Activated CD4-positive, alpha-beta T cell treated with anti-CD3 and anti-CD28 coated beads, Interleukin-2, amount 50 U/mL, for 16 hours (primary cell): ENCODE measurements around the gene MCM10.
"Not testable (repeated sequence)": the region's sequence is repeated elsewhere in the genome, so short reads cannot be mapped to it uniquely, and the experiment has no call there.

ENCODE experiments used
- DNase-seq: peaks from one replicate; pipeline ENCODE4 v3.0.0-alpha.2; 2020

MCM10 gene

GRCh38 chr10:13222566-13222965 is 61.2 kb downstream of the MCM10 start:
- no peak for DNase-seq

GRCh38 chr10:13223241-13223640 is 61.9 kb downstream of the MCM10 start:
- DNase-seq = no peak

GRCh38 chr10:13224210-13224995 is 63.0 kb downstream of the MCM10 start:
- no peak for DNase-seq

- DNase-seq = no peak
Measured at GRCh38 chr10:13225601-13226000, 64.2 kb downstream of the MCM10 start.

- DNase-seq = no peak
Measured at GRCh38 chr10:13227031-13227430, 65.7 kb downstream of the MCM10 start.

- DNase-seq = no peak
Measured at GRCh38 chr10:13231190-13231589, 69.8 kb downstream of the MCM10 start.

GRCh38 chr10:13231808-13232207 is 70.5 kb downstream of the MCM10 start:
- no peak for DNase-seq

GRCh38 chr10:13233358-13233757 is 72.0 kb downstream of the MCM10 start:
- DNase-seq = no peak

GRCh38 chr10:13234172-13234571 is 72.8 kb downstream of the MCM10 start, which contains the start of gene UCMA:
Gene UCMA, minus strand, starts transcription at chr10:13234374. Its CDS starts 116 bp downstream, at chr10:13234258.
- no peak for DNase-seq

GRCh38 chr10:13234736-13235135 is 73.4 kb downstream of the MCM10 start:
- not testable (repeated sequence) for DNase-seq

GRCh38 chr10:13236638-13237037 is 75.3 kb downstream of the MCM10 start:
- DNase-seq = no peak

GRCh38 chr10:13238271-13239077 is 77.1 kb downstream of the MCM10 start:
- DNase-seq = no peak

- no peak for DNase-seq
Measured at GRCh38 chr10:13239923-13240322, 78.6 kb downstream of the MCM10 start.

GRCh38 chr10:13241613-13242012 is 80.3 kb downstream of the MCM10 start:
- no peak for DNase-seq

- not testable (repeated sequence) for DNase-seq
Measured at GRCh38 chr10:13242260-13242659, 80.9 kb downstream of the MCM10 start.

GRCh38 chr10:13247246-13247645 is 85.9 kb downstream of the MCM10 start:
- no peak for DNase-seq

- no peak for DNase-seq
Measured at GRCh38 chr10:13247784-13248183, 86.4 kb downstream of the MCM10 start.

- no peak for DNase-seq
Measured at GRCh38 chr10:13253726-13254125, 92.4 kb downstream of the MCM10 start.

- no peak for DNase-seq
Measured at GRCh38 chr10:13256627-13257026, 95.3 kb downstream of the MCM10 start.

GRCh38 chr10:13257621-13258140 is 96.3 kb downstream of the MCM10 start:
- DNase-seq = no peak
